Measurements from ENCODE around the gene CMTM4.
A peak's percentile ranks its signal among the peaks of the same experiment; 100 is the strongest.

CMTM4 gene

GRCh38 chr16:66695935-66696668 is 441 bp downstream of the CMTM4 start:
- Histone ChIP-seq H3K27ac (peak overlapping the region; percentile 73), H3K9me3 (ENCODE audit: severe bottlenecking) (no peaks in the 10 kb centered on the region), H3K27me3 (ENCODE audit: insufficient read depth, low read depth, severe bottlenecking) (no peaks in the 10 kb centered on the region), H3K36me3 (no peaks in the 10 kb centered on the region; the same call in 1 of the 2 replicates), H3K4me3 (ENCODE audit: low read depth, low read length) (peak overlapping the region; percentile 73)
- peak; percentile 34 for DNase-seq
- TF ChIP-seq CTCF (IDR thresholded peaks at IDR 0.05; ENCODE audit: low read depth, low read length), result no peak

- no peaks in the 10 kb centered on the region; the same call in 1 of the 2 replicates for H3K36me3 ChIP-seq
- no peaks in the 10 kb centered on the region for H3K9me3 ChIP-seq (ENCODE audit: severe bottlenecking)
- H3K27me3 ChIP-seq (ENCODE audit: insufficient read depth, low read depth, severe bottlenecking), result no peaks in the 10 kb centered on the region
- no peak for DNase-seq
- TF ChIP-seq CTCF (IDR thresholded peaks at IDR 0.05; ENCODE audit: low read depth, low read length), result no peak
- H3K4me3 ChIP-seq (ENCODE audit: low read depth, low read length), result peak overlapping the region; percentile 73
- H3K27ac ChIP-seq, result no peak overlapping the region; the same call in 1 of the 2 replicates
Observed at GRCh38 chr16:66695471-66695934, 1.0 kb downstream of the CMTM4 start.

- no peaks in the 10 kb centered on the region for H3K27me3 ChIP-seq (ENCODE audit: insufficient read depth, low read depth, severe bottlenecking)
- H3K36me3 ChIP-seq, result no peaks in the 10 kb centered on the region; the same call in 1 of the 2 replicates
- TF ChIP-seq CTCF (IDR thresholded peaks at IDR 0.05; ENCODE audit: low read depth, low read length), result no peak
- no peak overlapping the region for H3K27ac ChIP-seq
- no peaks in the 10 kb centered on the region for H3K9me3 ChIP-seq (ENCODE audit: severe bottlenecking)
- DNase-seq, result no peak
- H3K4me3 ChIP-seq (ENCODE audit: low read depth, low read length), result no peak overlapping the region
Observed at GRCh38 chr16:66693149-66693548, 3.4 kb downstream of the CMTM4 start.

GRCh38 chr16:66692341-66692740 is 4.2 kb downstream of the CMTM4 start:
- no peak for DNase-seq
- Histone ChIP-seq H3K4me3 (ENCODE audit: low read depth, low read length) (no peak overlapping the region), H3K36me3 (no peaks in the 10 kb centered on the region; the same call in 1 of the 2 replicates), H3K27me3 (ENCODE audit: insufficient read depth, low read depth, severe bottlenecking) (no peaks in the 10 kb centered on the region), H3K27ac (no peak overlapping the region), H3K9me3 (ENCODE audit: severe bottlenecking) (no peaks in the 10 kb centered on the region)
- no peak for TF ChIP-seq CTCF (IDR thresholded peaks at IDR 0.05; ENCODE audit: low read depth, low read length)

GRCh38 chr16:66691234-66691633 is 5.3 kb downstream of the CMTM4 start:
- Histone ChIP-seq H3K9me3 (ENCODE audit: severe bottlenecking) (no peaks in the 10 kb centered on the region), H3K36me3 (no peaks in the 10 kb centered on the region; the same call in 1 of the 2 replicates), H3K4me3 (ENCODE audit: low read depth, low read length) (no peak overlapping the region), H3K27ac (no peak overlapping the region), H3K27me3 (ENCODE audit: insufficient read depth, low read depth, severe bottlenecking) (no peaks in the 10 kb centered on the region)
- TF ChIP-seq CTCF (IDR thresholded peaks at IDR 0.05; ENCODE audit: low read depth, low read length), result no peak
- DNase-seq, result no peak
